GM13976 (cell line): Measurements from ENCODE around the gene SPEN.

ENCODE experiments used
- DNase-seq: peaks from one replicate; pipeline ENCODE4 v3.0.0; 2012; ENCODE audit warnings: low spot score
- CTCF ChIP-seq: IDR thresholded peaks from 2 replicates; pipeline ENCODE4 v1.5.1; 2012; ENCODE audit warnings: borderline replicate concordance, mild to moderate bottlenecking; ENCODE audit not compliant: insufficient read depth; ENCODE audit errors: extremely low read depth, missing control alignments, control extremely low read depth
- in situ Hi-C: fragments of 300-500 bp; cut with MboI; formaldehyde crosslinking; loops from one replicate; pipeline ENCODE4 v1.12.0; 2022; ENCODE audit warnings: low sequenced_read_pairs, mixed read lengths, inconsistent platforms; ENCODE audit not compliant: unreplicated experiment

The SPEN gene

GRCh38 chr1:15963363-15963967 lies 116.0 kb downstream of the SPEN start:
- DNase-seq: no peak
- no peak for TF ChIP-seq CTCF
- in situ Hi-C loops: no loop called here

- DNase-seq: peak; percentile 74
- TF ChIP-seq CTCF: no peak
- in situ Hi-C loops: no loop called here
Observed at GRCh38 chr1:15963968-15964648, 116.6 kb downstream of the SPEN start.

- TF ChIP-seq CTCF: no peak
- in situ Hi-C loops: no loop called here
- no peak for DNase-seq
Observed at GRCh38 chr1:15965228-15965767, 117.8 kb downstream of the SPEN start.

- no peak for TF ChIP-seq CTCF
- peak; percentile 83 for DNase-seq
- in situ Hi-C loops: no loop called here
Observed at GRCh38 chr1:15966081-15966955, 118.8 kb downstream of the SPEN start.

GRCh38 chr1:15966956-15967344 lies 119.4 kb downstream of the SPEN start:
- DNase-seq: no peak
- in situ Hi-C loops: no loop called here
- no peak for TF ChIP-seq CTCF

GRCh38 chr1:15968172-15968571 lies 120.7 kb downstream of the SPEN start:
- in situ Hi-C loops: no loop called here
- DNase-seq: no peak
- no peak for TF ChIP-seq CTCF
